GM23338 (cell line): ENCODE measurements around the gene PARP9. TPM values are rescaled to one million over a fixed set of nuclear protein-coding genes. Genes with fewer than 3 reads are reported as not detected.

Experiments
- ATAC-seq: fragments of 200-7000 bp; cut with Tn5 transposase; 3 replicates; pipeline ENCODE4 v1.9.1; 2020
- DNase-seq: peaks from one replicate; pipeline ENCODE4 v3.0.0-alpha.2; 2015; ENCODE audit warnings: low spot score
- H2AFZ ChIP-seq: fragments of 200-600 bp; sonication (generic); 2 replicates; pipeline ENCODE4 v1.8.0; 2016; ENCODE audit warnings: antibody characterized with exemption, mild to moderate bottlenecking, moderate library complexity
- H3F3A ChIP-seq: fragments of 200-600 bp; sonication (generic); replicated peaks from 2 replicates; pipeline ENCODE4 v1.8.0; 2017; ENCODE audit warnings: antibody characterized with exemption, mixed run types, low read depth
- H3K27ac ChIP-seq: fragments of 200-600 bp; sonication (generic); 2 replicates; pipeline ENCODE4 v1.6.1; 2016; ENCODE audit warnings: low read depth
- H3K27me3 ChIP-seq: fragments of 200-600 bp; sonication (generic); 2 replicates; pipeline ENCODE4 v1.8.0; 2016; ENCODE audit warnings: mild to moderate bottlenecking, mixed run types, moderate library complexity; ENCODE audit not compliant: insufficient read depth
- H3K36me3 ChIP-seq: fragments of 200-600 bp; sonication (generic); 2 replicates; pipeline ENCODE4 v1.8.0; 2016; ENCODE audit warnings: mild to moderate bottlenecking; ENCODE audit not compliant: insufficient read depth
- H3K4me1 ChIP-seq: fragments of 200-600 bp; sonication (generic); 2 replicates; pipeline ENCODE4 v1.8.0; 2016; ENCODE audit warnings: mild to moderate bottlenecking, moderate library complexity; ENCODE audit not compliant: insufficient read depth
- H3K4me2 ChIP-seq: fragments of 200-600 bp; sonication (generic); 2 replicates; pipeline ENCODE4 v1.7.1; 2017; ENCODE audit warnings: mixed run types
- H3K4me3 ChIP-seq: fragments of 200-600 bp; sonication (generic); 2 replicates; pipeline ENCODE4 v1.6.1; 2016; ENCODE audit warnings: mixed run types
- H3K79me2 ChIP-seq: fragments of 200-600 bp; sonication (generic); replicated peaks from 2 replicates; pipeline ENCODE4 v1.8.0; 2017; ENCODE audit warnings: mild to moderate bottlenecking; ENCODE audit not compliant: insufficient read depth
- H3K9me2 ChIP-seq: fragments of 200-600 bp; sonication (generic); 2 replicates; pipeline ENCODE4 v1.8.0; 2017; ENCODE audit not compliant: insufficient read depth
- H4K20me1 ChIP-seq: fragments of 200-600 bp; sonication (generic); replicated peaks from 2 replicates; pipeline ENCODE4 v1.8.0; 2017; ENCODE audit warnings: mild to moderate bottlenecking; ENCODE audit not compliant: insufficient read depth
- H3K27ac Mint-ChIP-seq: 2 replicates; pipeline ENCODE4 v1.8.0; 2020; ENCODE audit warnings: inconsistent platforms, mild to moderate bottlenecking, moderate library complexity, mixed read lengths
- H3K27me3 Mint-ChIP-seq: 3 replicates; pipeline ENCODE4 v1.8.0; 2022; ENCODE audit warnings: low read depth, mild to moderate bottlenecking, moderate library complexity, mixed read lengths, inconsistent platforms; ENCODE audit not compliant: insufficient read depth, poor library complexity
- H3K36me3 Mint-ChIP-seq: 3 replicates; pipeline ENCODE4 v1.8.0; 2021; ENCODE audit warnings: low read depth, mild to moderate bottlenecking, inconsistent platforms, moderate library complexity, mixed read lengths
- H3K4me1 Mint-ChIP-seq: 3 replicates; pipeline ENCODE4 v1.8.0; 2020; ENCODE audit warnings: mild to moderate bottlenecking, inconsistent platforms, mixed read lengths
- H3K4me3 Mint-ChIP-seq: 3 replicates; pipeline ENCODE4 v1.8.0; 2021; ENCODE audit warnings: moderate library complexity, mild to moderate bottlenecking, inconsistent platforms, mixed read lengths
- H3K9me3 Mint-ChIP-seq: 3 replicates; pipeline ENCODE4 v1.8.0; 2020; ENCODE audit warnings: moderate library complexity, mild to moderate bottlenecking, inconsistent platforms, mixed read lengths
- EZH2 ChIP-seq: fragments of 200-600 bp; sonication (generic); IDR thresholded peaks from one replicate; pipeline ENCODE4 v1.8.0; 2017; ENCODE audit warnings: antibody characterized with exemption, mild to moderate bottlenecking, low read depth; ENCODE audit not compliant: unreplicated experiment
- JUNB ChIP-seq: IDR thresholded peaks from one replicate; pipeline ENCODE4 v1.6.1; 2016; ENCODE audit warnings: antibody characterized with exemption; ENCODE audit not compliant: unreplicated experiment
- NANOG ChIP-seq: IDR thresholded peaks from 2 replicates; pipeline ENCODE4 v1.6.1; 2016; ENCODE audit warnings: antibody characterized with exemption, borderline replicate concordance
- STAT1 ChIP-seq: IDR thresholded peaks from one replicate; pipeline ENCODE4 v1.6.1; 2016; ENCODE audit warnings: antibody characterized with exemption; ENCODE audit not compliant: unreplicated experiment
- ZNF114 ChIP-seq: fragments of 250-450 bp; sonication (Bioruptor Pico); IDR thresholded peaks from 2 replicates; pipeline ENCODE4 v1.5.0; 2020; ENCODE audit warnings: mild to moderate bottlenecking, moderate library complexity
- polyA plus RNA-seq: library from polyadenylated mRNA; unstranded; fragments of >200 nt; fragmentation: Nextera tagmentation; extraction: Ambion mirVana; gene quantifications from 2 replicates; pipeline ENCODE4 v1.2.1, GENCODE V29; 2016
- total RNA-seq: library from RNA; depleted of rRNA; stranded (reverse); fragments of >200 nt; shearing (Covaris generic); gene quantifications from 2 replicates; pipeline ENCODE4 v1.2.3, GENCODE V29; 2014
- TF ChIP-seq, protein P1 (sequence below): IDR thresholded peaks from 2 replicates; pipeline ENCODE4 v1.6.1; 2016; ENCODE audit warnings: antibody characterized with exemption
- TF ChIP-seq, protein P2 (sequence below): fragments of 250-450 bp; sonication (Bioruptor Pico); IDR thresholded peaks from 2 replicates; pipeline ENCODE4 v1.5.0; 2020; ENCODE audit warnings: mild to moderate bottlenecking, moderate library complexity

Gene PARP9
- total and polyA plus RNA-seq, 2 experiments from 2014 or later, result 1.8 to 2.2 TPM

GRCh38 chr3:122488262-122488973, 75.7 kb downstream of the PARP9 start:
- H3K9me2 ChIP-seq, result no peaks in the 10 kb centered on the region
- no peaks in the 10 kb centered on the region for H3K4me1 Mint-ChIP-seq
- TF ChIP-seq STAT1 (no peak), NANOG (no peak), JUNB (no peak), EZH2 (no peak), ZNF114 (CRISPR knock-in tag) (no peak)
- TF ChIP-seq, protein P1, sequence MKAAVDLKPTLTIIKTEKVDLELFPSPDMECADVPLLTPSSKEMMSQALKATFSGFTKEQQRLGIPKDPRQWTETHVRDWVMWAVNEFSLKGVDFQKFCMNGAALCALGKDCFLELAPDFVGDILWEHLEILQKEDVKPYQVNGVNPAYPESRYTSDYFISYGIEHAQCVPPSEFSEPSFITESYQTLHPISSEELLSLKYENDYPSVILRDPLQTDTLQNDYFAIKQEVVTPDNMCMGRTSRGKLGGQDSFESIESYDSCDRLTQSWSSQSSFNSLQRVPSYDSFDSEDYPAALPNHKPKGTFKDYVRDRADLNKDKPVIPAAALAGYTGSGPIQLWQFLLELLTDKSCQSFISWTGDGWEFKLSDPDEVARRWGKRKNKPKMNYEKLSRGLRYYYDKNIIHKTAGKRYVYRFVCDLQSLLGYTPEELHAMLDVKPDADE, result no peak
- TF ChIP-seq, protein P2, sequence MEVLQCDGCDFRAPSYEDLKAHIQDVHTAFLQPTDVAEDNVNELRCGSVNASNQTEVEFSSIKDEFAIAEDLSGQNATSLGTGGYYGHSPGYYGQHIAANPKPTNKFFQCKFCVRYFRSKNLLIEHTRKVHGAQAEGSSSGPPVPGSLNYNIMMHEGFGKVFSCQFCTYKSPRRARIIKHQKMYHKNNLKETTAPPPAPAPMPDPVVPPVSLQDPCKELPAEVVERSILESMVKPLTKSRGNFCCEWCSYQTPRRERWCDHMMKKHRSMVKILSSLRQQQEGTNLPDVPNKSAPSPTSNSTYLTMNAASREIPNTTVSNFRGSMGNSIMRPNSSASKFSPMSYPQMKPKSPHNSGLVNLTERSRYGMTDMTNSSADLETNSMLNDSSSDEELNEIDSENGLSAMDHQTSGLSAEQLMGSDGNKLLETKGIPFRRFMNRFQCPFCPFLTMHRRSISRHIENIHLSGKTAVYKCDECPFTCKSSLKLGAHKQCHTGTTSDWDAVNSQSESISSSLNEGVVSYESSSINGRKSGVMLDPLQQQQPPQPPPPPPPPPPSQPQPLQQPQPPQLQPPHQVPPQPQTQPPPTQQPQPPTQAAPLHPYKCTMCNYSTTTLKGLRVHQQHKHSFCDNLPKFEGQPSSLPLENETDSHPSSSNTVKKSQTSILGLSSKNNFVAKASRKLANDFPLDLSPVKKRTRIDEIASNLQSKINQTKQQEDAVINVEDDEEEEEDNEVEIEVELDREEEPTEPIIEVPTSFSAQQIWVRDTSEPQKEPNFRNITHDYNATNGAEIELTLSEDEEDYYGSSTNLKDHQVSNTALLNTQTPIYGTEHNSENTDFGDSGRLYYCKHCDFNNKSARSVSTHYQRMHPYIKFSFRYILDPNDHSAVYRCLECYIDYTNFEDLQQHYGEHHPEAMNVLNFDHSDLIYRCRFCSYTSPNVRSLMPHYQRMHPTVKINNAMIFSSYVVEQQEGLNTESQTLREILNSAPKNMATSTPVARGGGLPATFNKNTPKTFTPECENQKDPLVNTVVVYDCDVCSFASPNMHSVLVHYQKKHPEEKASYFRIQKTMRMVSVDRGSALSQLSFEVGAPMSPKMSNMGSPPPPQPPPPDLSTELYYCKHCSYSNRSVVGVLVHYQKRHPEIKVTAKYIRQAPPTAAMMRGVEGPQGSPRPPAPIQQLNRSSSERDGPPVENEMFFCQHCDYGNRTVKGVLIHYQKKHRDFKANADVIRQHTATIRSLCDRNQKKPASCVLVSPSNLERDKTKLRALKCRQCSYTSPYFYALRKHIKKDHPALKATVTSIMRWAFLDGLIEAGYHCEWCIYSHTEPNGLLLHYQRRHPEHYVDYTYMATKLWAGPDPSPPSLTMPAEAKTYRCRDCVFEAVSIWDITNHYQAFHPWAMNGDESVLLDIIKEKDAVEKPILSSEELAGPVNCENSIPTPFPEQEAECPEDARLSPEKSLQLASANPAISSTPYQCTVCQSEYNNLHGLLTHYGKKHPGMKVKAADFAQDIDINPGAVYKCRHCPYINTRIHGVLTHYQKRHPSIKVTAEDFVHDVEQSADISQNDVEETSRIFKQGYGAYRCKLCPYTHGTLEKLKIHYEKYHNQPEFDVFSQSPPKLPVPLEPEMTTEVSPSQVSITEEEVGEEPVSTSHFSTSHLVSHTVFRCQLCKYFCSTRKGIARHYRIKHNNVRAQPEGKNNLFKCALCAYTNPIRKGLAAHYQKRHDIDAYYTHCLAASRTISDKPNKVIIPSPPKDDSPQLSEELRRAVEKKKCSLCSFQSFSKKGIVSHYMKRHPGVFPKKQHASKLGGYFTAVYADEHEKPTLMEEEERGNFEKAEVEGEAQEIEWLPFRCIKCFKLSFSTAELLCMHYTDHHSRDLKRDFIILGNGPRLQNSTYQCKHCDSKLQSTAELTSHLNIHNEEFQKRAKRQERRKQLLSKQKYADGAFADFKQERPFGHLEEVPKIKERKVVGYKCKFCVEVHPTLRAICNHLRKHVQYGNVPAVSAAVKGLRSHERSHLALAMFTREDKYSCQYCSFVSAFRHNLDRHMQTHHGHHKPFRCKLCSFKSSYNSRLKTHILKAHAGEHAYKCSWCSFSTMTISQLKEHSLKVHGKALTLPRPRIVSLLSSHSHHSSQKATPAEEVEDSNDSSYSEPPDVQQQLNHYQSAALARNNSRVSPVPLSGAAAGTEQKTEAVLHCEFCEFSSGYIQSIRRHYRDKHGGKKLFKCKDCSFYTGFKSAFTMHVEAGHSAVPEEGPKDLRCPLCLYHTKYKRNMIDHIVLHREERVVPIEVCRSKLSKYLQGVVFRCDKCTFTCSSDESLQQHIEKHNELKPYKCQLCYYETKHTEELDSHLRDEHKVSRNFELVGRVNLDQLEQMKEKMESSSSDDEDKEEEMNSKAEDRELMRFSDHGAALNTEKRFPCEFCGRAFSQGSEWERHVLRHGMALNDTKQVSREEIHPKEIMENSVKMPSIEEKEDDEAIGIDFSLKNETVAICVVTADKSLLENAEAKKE (CRISPR knock-in tag), result no peak
- peak overlapping the region; percentile 52; the same call in 1 of the 2 replicates for H3K27ac ChIP-seq
- ATAC-seq (no peak), DNase-seq (no peak)
- H3K27me3 ChIP-seq, result no peaks in the 10 kb centered on the region
- H2AFZ ChIP-seq, result no peak overlapping the region
- no peak overlapping the region for H3K27ac Mint-ChIP-seq
- H4K20me1 ChIP-seq, result peaks cover 30% of the 10 kb centered on the region; the same call in 1 of the 2 replicates
- H3K9me3 Mint-ChIP-seq, result no peaks in the 10 kb centered on the region
- H3F3A ChIP-seq, result no peaks in the 10 kb centered on the region
- H3K4me3 ChIP-seq, result no peak overlapping the region
- H3K4me3 Mint-ChIP-seq, result no peak overlapping the region
- peaks cover 79% of the 10 kb centered on the region for H3K79me2 ChIP-seq
- no peak overlapping the region for H3K4me2 ChIP-seq
- H3K4me1 ChIP-seq, result no peaks in the 10 kb centered on the region
- no peaks in the 10 kb centered on the region for H3K36me3 ChIP-seq
- no peaks in the 10 kb centered on the region for H3K27me3 Mint-ChIP-seq
- peaks cover 19% of the 10 kb centered on the region for H3K36me3 Mint-ChIP-seq
